ENCODE measurements around the gene LARGE2. TPM values are rescaled to one million over a fixed set of nuclear protein-coding genes. Genes with fewer than 3 reads are reported as not detected.

LARGE2 gene
- total RNA-seq, 1 donor from 2014 or later: 5.0 TPM

DNA sequence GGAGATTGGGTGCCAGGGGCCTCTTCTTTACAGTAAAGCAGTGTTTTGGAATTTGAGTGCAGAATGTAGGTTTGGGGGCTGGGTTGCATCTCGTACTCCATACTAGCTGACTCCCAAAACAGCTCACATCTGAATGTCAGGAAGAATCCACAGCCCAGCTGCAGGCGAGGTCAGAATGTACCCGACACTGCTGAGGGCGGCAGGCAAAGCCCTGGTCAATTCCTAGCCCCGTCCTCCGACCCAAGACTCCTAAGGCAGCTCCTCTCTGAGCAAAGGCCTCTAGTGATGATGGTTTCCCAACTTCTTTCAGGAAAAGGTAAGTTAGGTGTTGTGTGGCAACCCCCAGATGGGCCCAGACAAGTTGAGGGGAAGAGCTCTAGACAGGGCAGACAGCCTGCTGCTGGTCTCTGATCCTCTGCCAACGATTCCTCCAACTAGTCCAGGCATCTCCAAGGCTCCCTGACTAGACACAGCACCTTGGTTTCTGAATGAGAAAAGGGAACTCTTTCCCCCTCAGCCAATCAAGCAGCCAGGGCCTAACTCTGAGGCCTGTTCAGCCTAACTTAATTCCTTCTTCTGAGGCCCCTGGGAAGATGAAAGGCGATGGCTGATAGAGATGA, 8.6 kb downstream of the LARGE2 start:
- no peaks in the 10 kb centered on the region for H3K9me3 ChIP-seq
- H3K4me3 ChIP-seq: no peak overlapping the region
- H3K4me1 ChIP-seq: peaks cover 18% of the 10 kb centered on the region
- ATAC-seq: no peak
- no peak overlapping the region for H3K27ac ChIP-seq
- intact Hi-C loops (cut with DNase I): no loop called here
- TF ChIP-seq, protein P1, sequence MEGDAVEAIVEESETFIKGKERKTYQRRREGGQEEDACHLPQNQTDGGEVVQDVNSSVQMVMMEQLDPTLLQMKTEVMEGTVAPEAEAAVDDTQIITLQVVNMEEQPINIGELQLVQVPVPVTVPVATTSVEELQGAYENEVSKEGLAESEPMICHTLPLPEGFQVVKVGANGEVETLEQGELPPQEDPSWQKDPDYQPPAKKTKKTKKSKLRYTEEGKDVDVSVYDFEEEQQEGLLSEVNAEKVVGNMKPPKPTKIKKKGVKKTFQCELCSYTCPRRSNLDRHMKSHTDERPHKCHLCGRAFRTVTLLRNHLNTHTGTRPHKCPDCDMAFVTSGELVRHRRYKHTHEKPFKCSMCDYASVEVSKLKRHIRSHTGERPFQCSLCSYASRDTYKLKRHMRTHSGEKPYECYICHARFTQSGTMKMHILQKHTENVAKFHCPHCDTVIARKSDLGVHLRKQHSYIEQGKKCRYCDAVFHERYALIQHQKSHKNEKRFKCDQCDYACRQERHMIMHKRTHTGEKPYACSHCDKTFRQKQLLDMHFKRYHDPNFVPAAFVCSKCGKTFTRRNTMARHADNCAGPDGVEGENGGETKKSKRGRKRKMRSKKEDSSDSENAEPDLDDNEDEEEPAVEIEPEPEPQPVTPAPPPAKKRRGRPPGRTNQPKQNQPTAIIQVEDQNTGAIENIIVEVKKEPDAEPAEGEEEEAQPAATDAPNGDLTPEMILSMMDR (IDR thresholded peaks at IDR 0.05): no peak
- H3K27me3 ChIP-seq (ENCODE audit: low read depth): peaks cover under 1% of the 10 kb centered on the region
- no peak for DNase-seq
- H3K36me3 ChIP-seq: peaks cover 46% of the 10 kb centered on the region

DNA sequence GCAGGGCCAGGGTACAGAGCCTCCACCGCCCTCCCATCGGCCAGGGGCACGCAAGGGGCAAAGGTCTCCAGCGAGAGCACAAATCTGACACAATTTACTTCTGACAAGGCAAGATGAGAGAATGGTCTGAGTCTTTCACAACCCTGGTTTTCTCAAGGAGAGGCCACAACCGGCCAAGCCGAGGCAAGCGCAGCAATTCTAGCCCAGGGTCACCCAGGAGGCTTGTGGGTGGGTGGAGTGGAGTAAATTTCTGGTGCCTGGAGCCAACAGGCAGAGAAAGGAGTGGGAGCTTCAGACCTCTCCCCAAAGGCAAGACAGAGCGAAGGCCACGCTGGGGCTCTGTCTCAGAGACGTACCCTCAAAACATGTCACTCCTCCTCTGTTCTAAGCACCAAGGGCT, 9.3 kb downstream of the LARGE2 start:
- Histone ChIP-seq H3K27ac (no peak overlapping the region), H3K9me3 (no peaks in the 10 kb centered on the region), H3K27me3 (ENCODE audit: low read depth) (no peaks in the 10 kb centered on the region), H3K4me1 (peaks cover 18% of the 10 kb centered on the region), H3K4me3 (no peak overlapping the region), H3K36me3 (peaks cover 53% of the 10 kb centered on the region)
- no peak for DNase-seq
- intact Hi-C loops (cut with DNase I): no loop called here
- TF ChIP-seq, protein P1 (IDR thresholded peaks at IDR 0.05): no peak
- ATAC-seq: no peak

DNA sequence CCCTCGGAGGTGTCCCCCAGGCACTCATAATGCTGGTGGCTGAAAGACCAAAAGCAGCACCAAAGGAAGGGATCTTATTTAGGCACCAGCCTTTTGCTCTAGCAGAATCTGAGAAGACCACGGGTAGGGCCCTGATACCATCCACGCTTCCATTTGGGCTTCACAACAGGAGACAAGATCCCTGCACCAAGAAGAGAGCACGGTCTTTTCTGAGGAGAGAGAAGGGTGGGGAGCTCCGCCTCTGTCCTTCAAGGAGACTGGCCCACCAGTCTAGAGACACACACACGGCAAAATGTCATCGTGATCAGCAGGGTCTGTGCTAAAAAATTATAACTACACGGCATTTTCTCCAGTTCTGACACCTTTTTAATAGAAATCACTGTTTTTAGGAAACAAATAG, 9.8 kb downstream of the LARGE2 start:
- intact Hi-C loops (cut with DNase I): no loop called here
- no peak overlapping the region for H3K27ac ChIP-seq
- TF ChIP-seq, protein P1 (IDR thresholded peaks at IDR 0.05): no peak
- peaks cover 58% of the 10 kb centered on the region for H3K36me3 ChIP-seq
- DNase-seq (no peak), ATAC-seq (no peak)
- peaks cover 18% of the 10 kb centered on the region for H3K4me1 ChIP-seq
- no peaks in the 10 kb centered on the region for H3K9me3 ChIP-seq
- no peaks in the 10 kb centered on the region for H3K27me3 ChIP-seq (ENCODE audit: low read depth)
- no peak overlapping the region for H3K4me3 ChIP-seq

DNA sequence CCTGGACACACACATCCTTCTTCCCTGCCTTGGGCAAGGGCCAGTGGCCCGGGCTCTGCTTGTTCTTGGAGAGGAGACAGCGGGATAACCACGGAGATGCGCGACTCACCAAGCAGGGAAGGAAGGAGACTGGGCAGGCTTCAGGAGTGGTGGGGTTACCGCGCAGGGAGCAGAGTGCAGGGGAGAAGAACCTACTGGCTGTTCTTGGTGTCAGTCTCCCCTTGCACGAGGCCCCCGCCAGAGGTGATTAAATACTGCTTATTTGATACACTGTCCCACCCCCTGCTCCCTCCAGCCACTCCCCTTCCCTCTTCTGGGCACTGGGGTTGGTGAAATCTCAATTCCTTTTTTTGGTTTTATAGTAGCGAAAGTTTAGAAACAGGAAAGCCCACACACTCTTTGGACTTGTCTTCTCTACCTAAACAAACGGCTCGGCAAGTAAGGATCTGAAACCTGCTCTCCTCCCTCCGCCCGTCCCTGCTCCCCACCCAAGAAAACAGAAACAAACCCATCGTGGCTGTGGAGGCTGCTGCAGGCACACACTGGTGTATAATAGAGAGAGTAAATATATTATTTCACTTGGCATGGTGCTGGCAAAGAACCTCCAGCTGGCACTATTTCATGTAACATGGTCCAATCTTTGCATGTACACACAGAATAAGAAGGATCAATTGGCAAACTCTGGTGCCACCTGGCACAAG, 10.8 kb downstream of the LARGE2 start:
- intact Hi-C loops (cut with DNase I): no loop called here
- ATAC-seq (peak; percentile 19 to 26), DNase-seq (no peak)
- H3K9me3 ChIP-seq: no peaks in the 10 kb centered on the region
- H3K27me3 ChIP-seq (ENCODE audit: low read depth): no peaks in the 10 kb centered on the region
- H3K4me3 ChIP-seq: no peak overlapping the region
- TF ChIP-seq, protein P1 (IDR thresholded peaks at IDR 0.05): no peak
- no peak overlapping the region for H3K27ac ChIP-seq
- peaks cover 18% of the 10 kb centered on the region for H3K4me1 ChIP-seq
- peaks cover 69% of the 10 kb centered on the region for H3K36me3 ChIP-seq

DNA sequence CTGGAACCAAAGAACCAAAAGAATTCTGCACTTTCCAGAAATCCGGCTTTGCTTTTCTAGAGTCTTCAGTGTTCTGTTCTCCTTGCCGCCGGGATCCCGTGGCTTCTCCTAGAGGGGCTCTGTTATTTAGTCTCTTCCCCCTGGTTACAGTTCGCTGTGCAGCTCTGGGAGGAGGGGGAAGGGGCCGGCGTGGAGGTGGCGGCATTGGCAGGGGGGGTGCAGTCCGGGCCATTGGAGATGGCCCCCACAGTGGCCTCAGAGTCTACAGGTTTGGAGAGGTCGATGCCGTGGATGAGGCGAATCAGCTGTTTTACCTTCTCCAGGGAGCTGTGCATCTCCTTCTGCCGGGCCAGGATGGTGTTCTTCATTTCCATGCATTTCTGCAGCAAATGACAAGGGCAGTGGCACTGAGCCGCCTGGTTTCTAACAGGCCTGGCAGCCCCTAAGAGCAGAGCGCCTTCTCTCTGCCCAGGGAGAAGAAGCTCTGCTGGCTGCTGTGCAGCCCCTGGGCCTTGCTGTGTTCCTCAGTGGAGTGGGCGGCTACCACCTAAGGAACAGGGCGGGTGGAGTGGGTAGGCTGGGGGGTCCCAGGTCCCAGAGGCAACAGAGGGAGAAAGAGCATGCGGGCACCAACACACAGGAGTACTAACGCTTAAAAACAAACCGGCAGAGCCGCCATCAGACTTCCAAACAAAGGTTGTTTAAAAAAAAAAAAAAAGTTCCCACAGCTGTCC, 11.6 kb downstream of the LARGE2 start:
- ATAC-seq (no peak), DNase-seq (no peak)
- TF ChIP-seq, protein P1 (IDR thresholded peaks at IDR 0.05): no peak
- no peaks in the 10 kb centered on the region for H3K9me3 ChIP-seq
- H3K27me3 ChIP-seq (ENCODE audit: low read depth): no peaks in the 10 kb centered on the region
- H3K4me3 ChIP-seq: no peak overlapping the region
- H3K36me3 ChIP-seq: peaks cover 69% of the 10 kb centered on the region
- H3K4me1 ChIP-seq: peaks cover 18% of the 10 kb centered on the region
- intact Hi-C loops (cut with DNase I): no loop called here
- no peak overlapping the region for H3K27ac ChIP-seq
